NCI-H524 treated with DMSO at 0.1 percent for 48 hours (cell line): Measurements from ENCODE around the gene NUDT3.
"Not testable (repeated sequence)": the region's sequence is repeated elsewhere in the genome, so short reads cannot be mapped to it uniquely, and the experiment has no call there.

ENCODE experiments used
- DNase-seq: peaks from one replicate; lab custom pipeline; 2025; lab: John Stamatoyannopoulos, UW

NUDT3 gene

GRCh38 chr6:34370361-34370760, 22.1 kb downstream of the NUDT3 start:
- DNase-seq: no peak

- no peak for DNase-seq
These were observed 23.1 kb downstream of the NUDT3 start for GRCh38 chr6:34369385-34369784.

DNA sequence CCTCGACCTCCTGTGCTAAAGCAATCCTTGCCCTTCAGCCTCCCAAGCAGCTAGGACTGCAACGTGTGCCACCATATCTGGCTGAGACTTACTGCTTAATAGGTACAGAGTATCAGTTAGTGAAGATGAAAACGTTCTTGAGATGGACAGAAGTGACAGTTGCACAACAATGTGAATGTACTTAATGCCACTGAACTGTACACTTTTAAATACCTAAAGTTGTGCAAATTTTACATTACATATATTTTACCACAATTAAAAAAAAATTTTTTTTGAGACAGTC, 25.9 kb downstream of the NUDT3 start:
- no peak for DNase-seq

- DNase-seq: not testable (repeated sequence)
These were observed 26.5 kb downstream of the NUDT3 start for GRCh38 chr6:34365781-34366638.

DNA sequence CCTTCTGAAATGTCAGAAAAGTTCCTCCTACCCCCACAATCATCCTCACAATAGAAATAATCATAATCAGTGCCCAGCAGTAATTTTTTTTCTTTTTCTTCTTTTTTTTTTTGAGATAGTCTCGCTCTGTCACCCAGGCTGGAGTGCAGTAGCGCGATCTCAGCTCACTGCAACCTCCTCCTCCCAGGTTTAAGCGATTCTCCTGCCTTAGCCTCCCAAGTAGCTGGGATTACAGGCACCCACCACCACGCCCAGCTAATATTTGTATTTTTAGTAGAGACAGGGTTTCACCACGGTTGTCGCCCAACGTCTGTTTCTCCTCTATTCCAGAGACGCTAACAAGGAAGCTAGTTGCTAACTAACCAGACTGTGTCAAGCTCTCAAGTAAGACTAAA, 28.8 kb downstream of the NUDT3 start:
- DNase-seq: not testable (repeated sequence)

DNA sequence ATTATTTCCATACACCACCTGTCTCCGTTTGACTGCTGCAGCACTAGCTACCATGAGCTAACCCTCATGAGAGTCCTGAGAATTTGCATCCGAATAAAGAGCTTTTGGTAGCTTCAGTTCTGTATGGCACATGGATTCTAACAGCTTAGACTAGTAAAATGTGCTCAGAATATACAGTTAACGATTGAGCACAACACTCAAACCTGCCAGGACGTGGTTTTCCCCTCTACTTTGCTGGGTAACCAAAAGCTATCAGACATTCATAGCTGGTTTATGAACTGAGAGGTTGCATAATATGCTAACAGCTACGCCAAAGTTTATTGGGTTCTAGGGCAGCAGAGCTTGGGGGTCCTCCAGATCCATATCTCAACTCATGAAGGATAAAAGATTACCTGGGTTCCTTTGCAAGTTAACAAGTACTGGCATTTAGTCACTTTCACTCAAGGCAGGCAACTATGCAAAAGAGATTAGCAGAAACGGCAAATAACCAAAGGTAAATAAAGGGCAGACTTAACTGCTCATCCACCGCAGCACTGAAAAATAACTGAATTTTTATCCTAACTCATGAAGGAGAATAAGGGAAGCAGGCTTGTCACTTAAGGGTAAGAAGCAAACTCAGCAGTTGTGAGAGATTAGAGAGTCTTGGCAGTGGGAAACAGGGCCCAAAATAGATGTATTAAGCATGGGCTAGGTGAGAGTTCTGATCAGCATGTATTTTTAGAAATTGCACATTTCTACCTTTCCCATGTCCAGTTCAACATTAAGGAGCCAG, 29.4 kb downstream of the NUDT3 start:
- DNase-seq: no peak

- DNase-seq: no peak
These were observed 30.3 kb downstream of the NUDT3 start for GRCh38 chr6:34362176-34362575.

DNA sequence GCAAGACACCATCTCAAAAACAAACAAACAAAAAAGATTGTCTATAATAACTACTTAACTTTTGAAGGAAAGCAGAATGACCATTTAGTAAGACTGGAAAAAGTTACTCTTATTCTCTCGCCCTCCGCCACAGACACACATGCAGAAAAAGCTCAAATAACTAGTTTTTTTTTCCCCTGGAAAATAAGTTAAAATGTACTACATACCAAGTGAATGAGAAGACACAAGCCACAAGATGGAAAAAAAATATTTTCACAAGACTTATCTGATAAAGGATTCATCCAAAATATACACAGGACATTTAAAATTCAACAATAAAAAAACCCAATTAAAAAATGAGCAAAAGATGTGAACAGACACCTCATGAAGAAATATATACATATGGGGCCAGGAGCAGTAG, 31.9 kb downstream of the NUDT3 start:
- DNase-seq: no peak

DNA sequence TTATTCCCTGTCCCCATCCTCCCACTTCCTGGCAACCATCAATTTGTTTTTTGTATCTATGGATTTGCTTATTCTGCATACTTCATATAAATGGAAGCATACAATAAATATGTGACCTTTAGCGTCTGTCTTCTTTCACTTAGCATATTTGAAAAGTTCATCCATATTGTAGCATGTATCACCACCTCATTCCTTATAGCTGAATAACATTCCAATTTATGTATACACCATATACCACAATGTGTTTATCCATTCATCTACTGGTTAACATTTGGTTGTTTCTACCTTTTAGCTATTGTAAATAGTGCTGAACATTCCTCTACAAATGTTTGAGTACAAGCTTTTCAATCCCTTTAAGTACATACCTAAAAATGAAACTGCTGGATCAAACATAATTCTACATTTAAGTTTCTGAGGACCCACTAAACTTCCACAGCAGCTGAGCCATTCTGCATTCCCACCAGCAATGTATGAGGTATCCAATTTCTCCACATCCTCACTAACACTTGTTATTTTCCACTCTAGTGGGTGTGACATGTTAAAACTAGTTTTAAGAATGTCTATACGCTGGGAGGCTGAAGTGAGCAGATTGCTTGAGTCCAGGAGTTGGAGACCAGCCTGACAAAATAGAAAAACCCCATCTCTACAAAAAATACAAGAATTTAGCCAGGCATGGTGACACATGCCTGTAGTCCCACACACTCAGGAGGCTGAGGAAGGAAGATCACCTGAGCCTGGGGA, 32.9 kb downstream of the NUDT3 start:
- DNase-seq: peak; percentile 35

- DNase-seq: peak; percentile 47
These were observed 34.0 kb downstream of the NUDT3 start for GRCh38 chr6:34358389-34358905.

DNA sequence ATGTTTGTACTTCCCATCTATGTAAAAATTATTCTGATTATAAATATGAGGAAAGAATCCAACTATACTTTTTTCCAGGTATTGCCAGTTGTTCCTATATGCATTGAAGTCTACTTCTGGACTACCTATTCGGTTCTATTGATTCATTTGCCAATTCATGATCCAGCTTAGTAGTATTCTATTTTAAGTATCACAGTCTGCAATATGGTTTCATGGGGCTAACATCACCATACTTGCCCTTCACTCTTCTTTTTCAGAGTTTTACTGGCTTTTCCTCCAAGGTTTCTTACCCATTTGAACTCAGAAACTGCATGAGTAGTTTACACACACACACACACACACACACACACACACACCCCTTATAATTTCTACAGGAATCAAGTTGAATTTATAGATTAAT, 34.5 kb downstream of the NUDT3 start:
- no peak for DNase-seq

GRCh38 chr6:34355889-34356288, 36.6 kb downstream of the NUDT3 start:
- no peak for DNase-seq

- DNase-seq: not testable (repeated sequence)
These were observed 38.2 kb downstream of the NUDT3 start for GRCh38 chr6:34354230-34354629.

DNA sequence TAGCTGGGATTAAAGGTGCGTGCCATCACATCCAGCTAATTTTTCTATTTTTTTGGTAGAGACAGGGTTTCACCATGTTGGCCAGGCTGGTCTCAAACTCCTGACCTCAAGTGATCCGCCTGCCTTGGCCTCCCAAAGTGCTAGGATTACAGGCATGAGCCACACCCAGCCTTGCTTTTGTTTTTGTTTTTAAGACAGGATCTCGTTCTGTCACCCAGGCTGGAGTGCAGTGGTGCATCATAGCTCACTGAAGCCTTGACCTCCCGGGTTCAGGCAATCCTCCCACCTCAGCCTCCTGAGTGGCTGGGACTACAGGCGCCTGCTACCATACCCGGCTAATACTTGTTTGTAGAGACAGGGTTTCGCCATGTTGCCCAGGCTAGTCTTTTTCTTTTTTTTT, 38.9 kb downstream of the NUDT3 start:
- not testable (repeated sequence) for DNase-seq

DNA sequence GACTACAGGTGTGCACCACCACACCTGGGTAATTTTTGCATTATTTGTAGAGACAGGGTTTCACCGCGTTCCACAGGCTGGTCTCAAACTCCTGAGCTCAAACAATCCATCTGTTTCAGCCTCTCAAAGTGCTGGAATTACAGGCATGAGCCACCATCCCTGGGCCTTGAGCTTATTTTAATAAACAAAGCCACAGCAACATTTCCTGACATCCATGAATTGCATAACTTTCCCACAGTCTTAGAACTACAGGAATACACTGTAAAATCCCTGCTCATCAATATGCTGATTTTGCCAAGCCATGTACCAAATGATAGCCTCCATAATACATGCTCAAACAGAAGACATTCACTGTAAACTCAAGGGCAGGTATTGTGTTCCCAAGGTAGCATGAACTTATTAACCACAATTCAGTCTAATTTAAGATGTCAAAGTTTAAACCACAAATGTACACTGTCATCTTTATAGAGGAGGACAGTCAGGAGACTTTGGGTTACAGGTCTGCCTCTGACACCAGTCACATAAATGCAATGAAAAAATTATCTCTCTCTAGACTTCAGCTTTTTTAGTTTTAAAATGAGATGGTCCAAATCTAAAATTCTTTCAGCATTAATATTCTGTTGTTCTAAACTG, 40.0 kb downstream of the NUDT3 start:
- no peak for DNase-seq

GRCh38 chr6:34350934-34351217, 41.6 kb downstream of the NUDT3 start:
- DNase-seq: no peak

- peak; percentile 83 for DNase-seq
These were observed 42.1 kb downstream of the NUDT3 start for GRCh38 chr6:34350137-34350933.

- DNase-seq: no peak
These were observed 43.3 kb downstream of the NUDT3 start for GRCh38 chr6:34349211-34349610.

DNA sequence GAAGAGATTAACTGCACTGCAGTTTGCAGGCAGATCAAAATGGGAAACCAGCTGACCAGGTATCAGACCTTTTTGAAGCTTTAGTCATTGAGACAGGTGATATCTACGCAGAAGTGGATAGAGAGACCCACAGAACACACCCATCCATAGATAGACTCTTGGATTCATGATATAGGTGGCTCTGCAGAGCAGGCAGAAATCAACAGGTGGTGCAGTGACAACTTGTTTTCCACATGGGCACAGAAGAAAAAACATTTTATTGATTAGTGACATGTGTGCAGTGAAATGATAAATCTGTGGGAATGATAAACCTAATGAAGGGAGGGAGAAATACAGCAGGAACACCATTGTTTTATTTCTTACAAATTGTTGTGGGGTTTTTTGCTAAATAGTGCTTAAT, 45.2 kb downstream of the NUDT3 start:
- no peak for DNase-seq

DNA sequence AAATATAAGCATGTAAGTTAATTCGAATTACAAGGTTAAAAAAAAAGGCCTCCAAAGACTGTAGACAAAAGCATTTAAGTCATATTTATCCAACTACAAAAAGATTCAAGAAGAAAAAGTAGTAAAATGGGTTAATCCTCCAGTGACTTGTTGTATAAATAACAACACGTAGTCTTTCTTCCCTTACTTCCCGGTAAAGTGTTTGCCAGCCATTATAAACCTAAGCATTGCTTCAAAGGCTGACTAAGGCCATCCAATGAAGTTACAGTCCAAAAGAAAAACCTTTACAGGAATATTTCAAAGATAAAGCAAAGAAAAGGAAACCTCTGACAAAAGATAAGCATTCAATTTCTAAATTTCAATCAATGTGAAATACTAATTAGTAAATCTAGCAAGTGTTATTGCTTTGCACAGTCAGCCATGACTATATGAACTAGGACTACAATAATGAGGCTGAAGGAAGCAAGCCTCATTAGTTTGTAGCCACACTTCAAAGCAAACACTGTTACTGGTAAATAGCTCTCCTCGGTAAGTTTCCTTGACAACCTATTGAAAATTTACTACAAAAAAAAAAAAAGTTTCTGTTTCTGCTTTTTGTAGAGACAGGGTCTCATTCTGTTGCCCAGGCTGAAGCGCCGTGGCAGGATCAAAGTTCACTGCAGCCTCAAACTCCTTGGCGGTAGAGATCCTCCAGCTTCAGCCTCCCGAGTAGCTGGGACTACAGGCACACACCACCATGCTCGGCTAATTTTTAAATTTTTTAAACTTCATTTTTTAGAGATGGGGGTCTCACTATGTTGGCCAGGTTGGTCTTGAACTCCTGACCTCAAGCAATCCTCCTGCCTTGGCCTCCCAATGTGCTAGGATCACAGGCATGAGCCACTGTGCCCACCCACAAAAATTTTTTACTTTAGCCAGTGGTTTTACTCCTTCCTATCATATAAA, 46.0 kb downstream of the NUDT3 start:
- DNase-seq: no peak
